ENCODE results near the gene MDFI.
"Not testable (repeated sequence)": the region's sequence is repeated elsewhere in the genome, so short reads cannot be mapped to it uniquely, and the experiment has no call there.

The MDFI gene

DNA sequence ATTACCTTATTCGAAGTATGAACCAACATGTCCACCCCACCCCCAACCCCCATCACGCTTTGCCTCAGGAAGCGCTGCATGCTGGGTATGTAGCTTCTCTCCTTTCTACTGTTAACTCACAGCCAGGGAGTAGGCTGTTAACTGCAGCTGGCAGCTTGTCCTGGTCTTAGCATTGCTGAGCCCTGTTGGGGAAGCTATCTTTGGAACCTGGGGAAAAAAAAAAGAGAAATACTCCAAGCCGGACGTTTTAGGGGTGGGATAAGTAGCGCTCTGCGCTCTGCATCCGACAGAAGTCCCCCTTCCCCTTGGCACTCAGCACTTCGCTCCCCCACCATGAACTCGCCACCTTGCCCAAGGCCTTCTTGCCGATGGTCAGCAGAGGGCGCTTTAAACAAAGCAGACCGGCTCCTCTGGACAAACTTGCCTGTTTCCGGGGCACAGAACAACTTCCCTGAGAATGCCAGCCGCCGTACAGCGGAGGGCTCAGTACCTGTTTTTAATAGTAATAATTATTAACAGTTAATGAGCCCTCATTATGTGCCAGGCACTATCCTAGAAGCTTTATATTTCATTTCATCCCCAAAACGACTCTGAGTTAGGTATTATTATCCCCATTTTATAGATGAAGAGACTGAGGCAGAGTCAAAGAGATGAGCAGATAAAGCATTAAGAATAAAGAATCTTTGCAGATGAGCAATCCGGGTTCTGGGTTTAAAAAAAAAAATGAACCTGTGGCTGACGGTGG lies 35.2 kb upstream of the MDFI start:
- peak; percentile 57 to 85 for DNase-seq

DNA sequence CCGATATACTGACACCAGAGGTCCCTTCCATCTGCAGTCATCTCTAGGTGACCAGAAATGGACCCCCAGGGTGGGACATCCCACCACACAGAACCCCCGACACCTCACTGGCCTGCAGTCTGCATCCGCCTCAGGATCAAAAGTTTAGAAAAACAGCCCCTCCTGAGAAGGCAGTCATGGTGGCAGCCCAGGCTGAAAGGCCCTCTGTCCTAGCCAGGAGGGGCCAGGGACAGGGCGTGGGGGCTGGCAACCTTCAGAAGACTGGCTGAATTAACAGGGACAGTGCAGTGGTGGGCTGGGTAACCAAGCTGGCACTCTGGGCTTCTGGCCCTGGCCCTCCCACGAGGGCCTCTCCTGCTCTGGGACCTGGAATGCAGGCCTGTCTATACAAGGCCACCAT lies 34.3 kb upstream of the MDFI start:
- no peak for DNase-seq

DNA sequence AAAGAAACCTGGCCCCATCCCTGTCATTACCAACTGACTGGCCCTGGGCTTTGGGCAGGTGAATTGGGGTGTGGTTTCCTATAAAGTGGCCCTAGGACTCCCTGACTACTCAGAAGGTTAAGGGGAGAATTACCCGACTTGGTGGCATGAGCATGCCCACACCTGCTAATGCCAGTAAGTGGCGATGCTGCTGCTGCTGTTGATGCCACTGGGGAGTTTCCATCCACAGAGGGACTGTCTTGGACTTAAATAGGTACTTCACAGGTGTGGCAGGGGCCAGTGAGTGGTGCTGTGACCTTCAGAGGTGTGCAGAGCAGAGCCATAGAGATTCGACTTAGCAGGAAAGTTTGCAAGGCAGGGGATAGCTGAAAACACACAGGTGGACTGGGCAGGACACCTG lies 32.6 kb upstream of the MDFI start:
- no peak for DNase-seq

DNA sequence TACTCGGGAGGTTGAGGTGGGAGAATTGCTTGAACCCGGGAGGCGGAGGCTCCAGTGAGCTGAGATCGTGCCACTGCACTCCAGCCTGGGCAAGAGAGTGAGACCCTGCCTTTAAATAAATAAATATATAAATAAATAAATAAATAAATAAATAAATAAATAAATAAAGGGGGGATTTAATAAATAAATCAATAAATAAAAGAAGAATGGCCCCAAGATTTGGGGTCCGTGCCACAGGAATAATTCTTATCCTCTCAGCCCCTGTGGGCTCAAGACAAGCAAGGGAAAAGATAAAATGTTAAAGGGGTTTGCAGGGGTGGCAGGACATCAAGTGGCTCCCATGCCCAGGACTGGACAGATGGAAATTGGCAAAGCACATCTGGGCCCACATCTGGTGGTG lies 31.2 kb upstream of the MDFI start:
- no peak for DNase-seq

DNA sequence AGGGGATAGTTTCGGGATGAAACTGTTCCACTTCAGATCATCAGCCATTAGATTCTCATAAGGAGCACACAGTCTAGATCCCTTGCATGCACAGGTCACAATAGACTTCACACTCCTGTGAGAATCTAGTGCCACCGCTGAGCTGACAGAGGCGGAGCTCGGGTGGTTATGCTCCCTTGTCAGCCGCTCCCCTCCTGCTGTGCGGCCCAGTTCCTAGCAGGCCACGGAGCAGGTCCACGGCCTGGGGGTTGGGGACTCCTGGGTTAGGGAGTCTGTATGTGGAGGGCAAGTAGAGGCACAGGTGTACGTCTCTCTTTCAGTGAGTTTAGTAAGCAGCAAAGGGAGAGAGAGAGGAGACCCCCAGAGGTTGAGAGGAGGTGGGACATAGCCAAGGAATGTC lies 30.5 kb upstream of the MDFI start:
- DNase-seq, result no peak

DNA sequence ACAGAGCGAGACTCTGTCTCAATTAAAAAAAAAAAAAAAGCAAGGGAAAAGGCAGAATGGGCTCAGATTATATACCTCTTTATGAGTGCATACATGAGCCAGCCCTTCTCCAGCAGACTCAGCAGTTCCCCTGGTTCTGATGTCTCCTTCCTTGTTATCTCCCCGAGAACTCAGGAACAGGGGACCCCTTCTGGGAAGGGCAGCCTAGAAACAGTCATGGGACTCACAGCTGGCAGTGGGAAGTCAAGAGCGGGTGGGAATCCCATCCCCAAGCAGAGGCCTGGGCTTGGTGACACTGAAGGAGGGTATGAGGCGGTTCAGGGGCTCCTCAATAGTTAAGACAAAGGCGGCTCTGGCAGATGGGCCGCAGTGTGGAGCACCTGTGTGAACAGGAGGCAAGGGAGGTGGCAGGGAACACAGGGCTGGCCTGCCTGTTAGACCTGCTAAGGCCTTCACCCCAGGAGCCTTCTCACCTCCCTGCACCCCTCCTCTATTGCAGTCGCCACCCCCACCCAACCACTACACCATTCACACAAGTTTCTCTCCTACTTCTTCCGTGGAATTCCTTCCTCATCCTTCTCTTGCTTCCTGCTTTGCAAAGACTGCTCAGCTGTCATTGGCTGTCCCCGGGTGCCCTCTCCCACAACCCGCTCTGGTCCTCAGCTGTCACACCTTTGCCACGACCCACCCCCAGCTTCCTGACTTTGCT lies 29.7 kb upstream of the MDFI start:
- DNase-seq, result no peak

DNA sequence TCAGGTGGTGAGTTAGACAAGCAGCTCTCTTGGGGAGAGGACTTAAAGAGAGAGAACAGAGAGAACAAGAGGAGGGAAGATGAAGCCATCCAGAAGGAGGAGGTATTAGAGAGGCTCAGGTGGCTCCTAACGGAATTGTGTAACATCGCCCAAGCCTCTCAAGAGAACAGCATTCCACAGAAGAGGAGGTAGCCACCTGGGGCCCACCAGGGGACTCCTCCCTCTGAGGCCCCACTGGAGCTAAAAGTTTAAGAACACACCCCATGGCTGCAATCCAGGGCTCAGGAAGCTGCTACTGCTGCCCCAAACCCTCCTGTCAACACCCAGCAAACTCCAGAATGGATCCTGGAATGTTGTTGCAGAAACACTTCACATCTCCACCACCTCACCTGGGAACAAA lies 23.6 kb upstream of the MDFI start:
- DNase-seq, result no peak

DNA sequence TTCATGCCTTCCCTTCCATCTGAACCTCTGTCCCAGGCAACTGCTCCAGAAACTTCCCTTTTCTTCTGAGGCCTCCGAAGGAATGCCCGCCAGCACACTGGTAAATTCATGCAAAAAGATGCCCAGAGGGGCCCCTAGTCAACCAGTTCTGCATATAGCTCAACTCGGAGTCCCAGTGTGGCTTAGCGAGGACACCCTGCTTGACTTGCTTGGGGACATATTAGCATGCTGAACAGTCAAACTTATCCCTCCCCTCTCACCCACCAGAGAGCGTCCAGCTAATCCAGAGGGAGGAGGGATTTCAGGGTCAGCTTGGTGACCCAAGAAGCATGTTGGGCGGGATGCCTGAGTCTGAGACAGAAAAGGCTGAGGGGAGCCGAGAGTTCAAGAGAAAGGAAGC lies 23.0 kb upstream of the MDFI start:
- DNase-seq, result no peak

DNA sequence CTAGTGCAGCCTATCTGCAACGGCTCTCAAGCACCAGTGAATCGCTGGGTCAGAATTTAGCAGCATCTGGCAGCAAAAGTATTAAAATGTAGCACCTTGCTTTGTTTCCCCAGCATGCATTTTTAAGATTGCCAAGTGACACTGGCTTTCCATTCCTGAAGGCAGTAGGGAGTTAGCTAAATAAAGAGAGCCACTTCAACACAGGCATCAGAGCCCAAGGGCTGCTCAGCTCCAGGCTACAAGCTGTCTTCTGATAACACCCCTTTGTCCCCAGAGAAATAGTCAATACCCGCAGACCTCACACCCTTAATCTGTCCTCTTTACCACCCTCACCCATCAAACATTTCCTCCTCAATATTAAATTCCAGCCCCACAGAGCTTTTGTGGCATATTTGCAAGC lies 19.7 kb upstream of the MDFI start:
- DNase-seq, result no peak

DNA sequence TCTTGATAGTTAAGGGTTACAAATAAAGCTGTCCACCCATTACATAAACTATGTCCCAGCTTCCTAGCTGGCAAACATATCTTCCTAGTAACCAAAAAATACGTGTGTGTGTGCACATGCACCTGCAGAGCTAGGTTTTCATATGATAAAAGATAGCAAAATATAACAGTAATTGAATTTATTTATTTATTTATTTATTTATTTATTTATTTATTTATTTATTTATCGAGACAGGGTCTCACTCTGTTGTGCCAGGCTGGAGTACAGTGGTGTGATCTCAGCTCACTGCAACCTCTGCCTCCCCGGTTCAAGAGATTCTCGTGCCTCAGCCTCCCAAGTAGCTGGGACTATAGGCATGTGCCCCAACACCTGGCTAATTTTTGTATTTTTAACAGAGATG lies 19.1 kb upstream of the MDFI start:
- not testable (repeated sequence) for DNase-seq

DNA sequence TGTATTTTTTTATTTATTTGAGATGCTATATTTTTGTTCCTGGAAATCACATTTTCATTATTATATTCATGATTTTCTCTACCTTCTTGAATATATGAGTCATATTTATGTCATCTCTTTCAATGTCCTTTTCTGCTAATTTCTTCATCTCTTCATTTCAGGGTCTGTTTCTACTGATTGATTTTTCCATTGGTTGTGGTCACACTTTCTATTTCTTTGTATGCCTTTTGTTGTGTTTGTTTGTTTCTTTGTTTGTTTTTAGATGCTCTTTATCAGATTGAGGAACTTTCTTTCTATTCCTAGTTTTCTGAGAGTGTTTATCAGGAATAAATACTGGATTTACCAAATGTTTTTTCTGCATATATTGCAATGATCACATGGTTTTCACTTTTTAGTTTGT lies 16.9 kb upstream of the MDFI start:
- DNase-seq, result no peak

DNA sequence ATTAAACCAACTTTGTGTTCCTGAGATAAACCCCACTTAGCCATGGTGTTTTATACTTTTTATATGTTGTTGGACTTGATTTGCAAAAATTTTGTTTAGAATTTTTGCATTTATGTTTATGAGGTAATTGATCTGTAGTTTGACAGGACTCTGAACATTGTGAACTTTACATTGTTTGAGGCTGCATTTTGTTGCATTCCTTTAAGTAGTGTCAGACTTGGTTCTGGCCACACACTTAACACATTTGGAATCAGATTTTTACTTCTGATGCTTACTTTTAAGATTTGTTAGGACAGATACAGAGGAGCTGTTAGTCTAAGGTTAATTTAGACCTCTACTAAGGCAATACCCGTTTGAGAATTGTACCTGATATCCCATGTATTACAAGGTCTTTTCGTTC lies 16.5 kb upstream of the MDFI start:
- no peak for DNase-seq

DNA sequence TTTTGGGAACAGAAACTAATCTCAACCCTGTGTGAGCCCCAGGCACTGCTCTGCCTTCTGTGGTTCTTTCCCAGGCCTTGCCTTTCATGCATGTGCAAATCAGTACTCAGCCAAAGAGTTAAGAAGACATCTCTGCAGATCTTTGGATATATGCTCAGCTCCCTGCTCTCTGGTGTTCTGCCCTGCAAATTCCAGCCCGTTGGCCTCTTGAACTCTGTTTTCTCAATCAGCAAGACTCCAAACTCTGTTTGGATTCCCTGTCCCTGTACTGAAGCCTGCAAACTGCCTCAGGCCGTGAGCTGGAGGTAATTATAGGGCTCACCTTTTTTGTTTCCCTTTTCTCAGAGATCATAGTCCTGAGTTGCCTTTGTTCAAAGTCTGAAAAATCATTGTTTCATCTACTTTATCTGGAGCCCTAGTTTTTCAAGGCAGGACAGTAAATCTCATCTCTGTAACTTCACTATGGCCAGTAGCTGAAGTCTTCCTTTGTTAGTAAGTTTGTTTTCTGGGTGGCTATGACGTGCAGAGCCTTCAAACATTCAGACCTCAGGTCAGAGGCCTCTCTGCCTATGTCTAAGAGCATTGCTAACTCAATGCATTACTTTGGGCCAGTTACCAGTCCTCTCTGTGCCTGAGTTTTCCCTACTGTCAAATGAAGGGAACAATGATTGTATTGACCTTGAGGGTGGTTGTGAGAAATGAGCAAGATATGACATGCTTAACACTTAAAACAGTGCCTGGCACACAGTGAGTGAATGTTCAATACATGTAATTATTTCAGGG lies 15.9 kb upstream of the MDFI start:
- DNase-seq, result no peak

DNA sequence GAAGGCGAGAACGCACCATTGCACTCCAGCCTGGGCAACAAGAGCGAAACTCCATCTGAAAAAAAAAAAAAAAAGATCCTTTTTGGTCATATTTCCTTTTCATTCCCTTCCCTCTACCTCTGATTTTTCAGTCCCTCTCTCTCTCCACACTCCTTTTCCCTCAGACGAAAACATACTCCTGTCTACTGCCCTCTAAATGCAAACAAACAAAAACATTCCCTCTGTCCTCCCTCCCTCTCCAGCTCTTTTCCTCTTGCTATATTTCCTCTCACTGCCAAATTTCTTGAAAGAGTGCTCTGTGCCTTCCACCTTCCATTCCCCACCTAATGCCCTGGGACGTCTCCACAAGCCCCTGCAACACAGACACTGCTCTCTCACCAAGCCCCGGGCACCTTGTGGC lies 14.9 kb upstream of the MDFI start:
- DNase-seq, result no peak

DNA sequence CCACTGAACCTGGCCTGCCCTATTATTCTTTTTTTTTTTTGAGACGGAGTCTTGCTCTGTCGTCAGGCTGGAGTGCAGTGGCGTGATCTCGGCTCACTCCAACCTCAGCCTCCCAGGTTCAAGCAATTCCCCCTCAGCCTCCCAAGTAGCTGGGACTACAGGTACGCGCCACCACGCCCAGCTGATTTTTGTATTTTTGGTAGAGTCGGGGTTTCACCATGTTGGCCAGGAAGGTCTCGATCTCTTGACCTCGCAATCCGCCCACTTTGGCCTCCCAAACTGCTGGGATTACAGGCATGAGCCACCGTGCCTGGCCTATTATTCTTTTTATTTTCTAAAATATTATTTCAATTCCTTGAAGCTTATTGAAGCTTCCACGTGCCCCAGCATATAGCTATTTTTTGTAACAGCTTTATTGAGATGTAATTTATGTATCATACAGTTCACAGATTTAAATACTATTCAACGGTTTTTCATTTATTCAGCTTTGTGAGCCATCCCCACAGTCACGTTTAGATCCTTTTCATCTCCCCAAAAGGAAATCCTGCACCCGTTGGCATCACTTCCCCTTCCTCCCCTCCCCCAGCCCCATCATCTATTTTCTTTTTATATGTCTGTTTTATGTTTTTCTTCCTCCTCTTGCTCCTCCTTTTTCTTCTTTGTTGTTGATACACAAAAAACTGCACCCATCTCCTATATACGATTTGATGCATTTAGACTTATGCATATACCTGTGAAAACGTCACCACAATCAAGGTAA lies 13.5 kb upstream of the MDFI start:
- no peak for DNase-seq

DNA sequence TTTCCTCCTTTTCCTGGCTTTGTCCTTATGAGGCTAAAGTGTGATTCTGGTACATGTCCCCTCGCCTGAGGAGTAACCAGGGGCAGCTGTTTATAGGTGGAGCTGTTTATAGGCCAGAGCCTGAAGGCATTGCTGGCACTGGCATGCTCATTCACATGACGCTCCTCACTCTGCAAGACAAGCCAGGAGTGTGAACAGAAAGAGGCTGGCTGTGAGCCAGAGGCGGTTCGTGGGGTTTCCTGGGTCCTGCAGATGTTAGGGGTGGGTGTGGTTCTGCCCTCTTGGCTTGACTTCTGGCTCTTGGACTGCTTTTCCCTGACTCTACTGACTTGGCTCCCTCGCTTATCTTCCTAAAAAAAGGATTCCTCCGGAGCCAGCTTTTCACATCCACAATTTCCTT lies 12.8 kb upstream of the MDFI start:
- DNase-seq, result no peak

DNA sequence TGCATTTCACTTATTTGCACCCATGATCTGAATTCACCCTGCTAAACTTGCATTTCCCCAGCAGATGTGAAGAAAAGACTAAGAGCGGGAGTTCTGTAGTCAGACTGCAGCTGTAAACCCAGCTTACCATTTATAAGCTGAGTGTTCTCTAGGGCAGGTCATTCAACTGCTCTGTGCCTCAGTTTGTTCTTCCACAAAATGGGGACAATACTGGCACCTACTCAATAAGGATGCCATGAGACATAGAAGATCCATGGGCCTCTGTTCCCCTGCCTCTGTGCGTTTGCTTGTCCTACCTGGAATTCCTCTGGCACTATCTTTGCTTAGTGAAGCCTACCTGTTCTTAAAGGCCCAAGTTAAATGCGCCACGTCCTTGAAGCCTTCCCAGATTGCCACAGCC lies 12.2 kb upstream of the MDFI start:
- no peak for DNase-seq

DNA sequence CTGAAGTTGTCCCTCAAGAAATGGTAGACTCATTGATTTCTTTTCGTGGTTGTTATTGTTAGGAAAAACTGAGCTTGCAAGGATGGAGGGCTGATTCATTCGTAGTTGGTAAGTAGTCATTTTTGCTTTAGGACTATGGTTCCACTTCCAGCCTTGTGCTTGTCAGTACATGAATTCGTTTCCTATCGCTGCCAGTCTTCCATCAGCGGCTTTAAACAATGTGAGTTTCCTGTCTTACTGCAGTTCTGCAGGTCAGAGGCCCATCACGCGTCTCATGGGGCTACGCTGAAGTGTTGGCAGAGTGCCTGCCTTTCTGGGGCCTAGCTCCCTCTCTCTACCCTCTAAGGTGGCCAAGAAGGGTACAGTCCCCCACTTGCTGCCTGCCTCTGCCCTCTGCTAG lies 11.4 kb upstream of the MDFI start:
- no peak for DNase-seq

DNA sequence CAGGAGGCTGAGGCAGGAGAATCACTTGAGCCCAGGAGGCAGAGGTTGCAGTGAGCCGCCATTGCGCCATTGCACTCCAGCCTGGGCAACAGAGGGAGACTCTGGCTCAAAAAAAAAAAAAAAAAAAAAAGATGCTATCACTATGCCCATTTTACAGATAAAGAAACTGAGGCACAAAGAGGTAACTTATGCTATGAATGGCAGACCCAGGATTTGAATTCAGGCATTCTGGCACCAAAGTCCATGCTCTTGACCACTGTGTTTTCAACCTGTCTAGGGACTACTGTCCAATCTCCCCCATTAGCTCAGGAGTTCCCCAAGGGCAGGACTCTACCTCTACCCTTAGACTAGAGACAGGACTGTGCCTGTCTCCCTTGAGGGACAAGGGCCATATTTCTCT lies 9.1 kb upstream of the MDFI start:
- DNase-seq, result no peak

DNA sequence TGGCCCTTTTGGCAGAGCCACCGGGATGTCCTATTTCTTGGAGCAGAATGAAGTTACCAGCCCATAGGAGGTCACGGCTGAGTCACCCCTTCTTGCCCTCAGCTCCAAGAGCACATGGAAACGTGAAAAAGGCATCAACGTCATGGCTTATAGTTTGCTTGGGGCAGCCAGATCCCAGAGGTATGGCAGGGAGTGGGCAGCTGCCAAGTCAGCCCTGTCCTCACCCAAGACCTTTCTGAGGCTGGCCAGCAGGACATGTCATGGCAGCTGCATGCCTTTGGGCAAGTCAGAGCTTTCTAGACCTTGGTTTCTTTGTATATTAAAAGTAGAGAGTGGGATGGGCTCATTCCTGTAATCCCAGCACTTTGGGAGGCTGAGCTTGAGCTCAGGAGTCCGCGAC lies 8.2 kb upstream of the MDFI start:
- no peak for DNase-seq

DNA sequence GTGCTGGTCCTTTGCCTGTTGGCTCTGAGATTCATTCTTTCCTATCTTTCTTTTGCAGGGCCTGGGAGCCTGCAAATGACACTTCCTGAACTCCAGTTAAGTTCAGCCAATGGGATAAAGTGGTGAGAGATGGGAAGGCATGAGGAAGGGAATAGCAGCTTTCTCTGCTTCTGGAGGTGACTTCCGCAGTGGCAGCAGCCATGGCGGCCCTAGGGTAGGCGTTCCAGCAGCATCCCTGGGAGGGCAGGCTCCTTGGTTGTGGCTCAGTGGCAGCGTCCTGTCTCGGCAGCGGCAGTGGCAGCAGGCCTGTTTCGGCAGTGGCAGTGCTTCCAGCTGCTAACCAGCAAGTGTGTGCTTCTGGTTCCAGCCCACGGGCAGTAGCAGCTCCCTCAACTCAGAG lies 7.3 kb upstream of the MDFI start:
- no peak for DNase-seq

DNA sequence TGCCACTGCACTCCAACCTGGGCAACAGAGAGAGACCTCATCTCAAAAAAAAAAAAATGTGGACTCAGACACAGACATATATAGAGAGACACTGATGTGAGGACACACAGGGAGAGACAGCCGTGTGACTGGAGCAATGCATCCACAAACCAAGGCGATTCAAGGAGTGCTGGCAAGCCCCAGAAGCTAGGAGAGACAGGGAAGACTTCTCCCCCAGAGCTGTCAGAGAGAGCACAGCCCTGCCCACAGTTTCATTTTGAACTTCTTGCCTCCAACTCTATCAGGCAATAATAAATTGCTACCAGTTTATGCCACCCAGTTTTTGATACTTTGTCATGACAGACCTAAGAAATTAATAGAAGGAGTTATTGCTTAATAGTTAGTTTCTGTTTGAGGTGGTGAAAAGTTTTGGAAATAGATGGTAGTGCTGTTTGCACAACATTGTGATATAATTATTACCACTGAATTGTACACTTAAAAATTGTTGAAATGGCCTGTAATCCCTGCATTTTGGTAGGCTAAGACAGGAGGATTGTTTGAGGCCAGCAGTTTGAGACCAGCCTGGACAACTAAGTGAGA lies 5.1 kb upstream of the MDFI start:
- no peak for DNase-seq

DNA sequence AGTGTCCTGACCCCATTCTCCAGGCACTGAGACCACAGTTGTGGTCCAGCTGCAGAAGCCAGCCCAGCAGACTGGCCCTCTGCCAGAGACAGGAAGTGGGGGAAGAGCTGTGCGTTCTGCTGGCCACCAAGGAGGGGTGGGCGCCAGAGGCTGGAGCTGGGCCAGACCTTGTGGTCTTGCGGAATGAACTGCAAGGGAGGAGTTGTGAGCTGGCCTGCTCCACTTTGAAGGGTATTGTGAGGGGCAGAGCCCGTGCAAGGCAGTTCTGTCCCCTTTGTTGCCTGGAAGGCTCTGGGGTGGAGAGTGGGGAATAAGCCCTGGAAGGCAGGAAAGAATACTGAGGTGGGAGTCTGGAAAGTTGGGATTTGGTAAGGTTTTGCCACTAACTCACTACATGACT lies 3.6 kb upstream of the MDFI start:
- DNase-seq, result no peak

All from inflammatory macrophage treated with lipopolysaccharide for 1 hour (primary cell).